ENCODE measurements around the gene RYR2.

RYR2 gene

GRCh38 chr1:237638555-237638954, 596.6 kb downstream of the RYR2 start:
- no peaks in the 10 kb centered on the region for H3K4me1 ChIP-seq (ENCODE audit: insufficient read depth, low read length, severe bottlenecking)
- H3K27ac ChIP-seq (ENCODE audit: low read depth, low read length, poor library complexity, severe bottlenecking) = no peak overlapping the region
- no peaks in the 10 kb centered on the region for H4K20me1 ChIP-seq (ENCODE audit: insufficient read depth, low read length)
- H3K79me2 ChIP-seq (ENCODE audit: insufficient read depth, low read length) = no peaks in the 10 kb centered on the region
- H3K4me3 ChIP-seq (ENCODE audit: low read depth, low read length, poor library complexity, severe bottlenecking) = no peak overlapping the region
- no peaks in the 10 kb centered on the region for H3K36me3 ChIP-seq (ENCODE audit: insufficient read depth, low read length)
- H3K9me2 ChIP-seq (ENCODE audit: low read depth, low read length) = no peaks in the 10 kb centered on the region
- TF ChIP-seq EZH2 (IDR thresholded peaks at IDR 0.05; ENCODE audit: borderline replicate concordance, low read length) (no peak), CTCF (IDR thresholded peaks at IDR 0.05; ENCODE audit: low read length) (no peak)
- H3K27me3 ChIP-seq (ENCODE audit: insufficient read depth, low read length) = no peaks in the 10 kb centered on the region
- no peak overlapping the region for H3K9ac ChIP-seq (ENCODE audit: low read length)
- H3K9me3 ChIP-seq (ENCODE audit: low read length) = no peaks in the 10 kb centered on the region
- H2AFZ ChIP-seq (ENCODE audit: low read length) = no peak overlapping the region
- H3K4me2 ChIP-seq (ENCODE audit: low read length) = no peak overlapping the region
- no peaks in the 10 kb centered on the region for H3F3A ChIP-seq (ENCODE audit: insufficient read depth, low read length)

GRCh38 chr1:237640011-237640671, 598.2 kb downstream of the RYR2 start:
- no peaks in the 10 kb centered on the region for H3K9me2 ChIP-seq (ENCODE audit: low read depth, low read length)
- no peaks in the 10 kb centered on the region for H4K20me1 ChIP-seq (ENCODE audit: insufficient read depth, low read length)
- no peaks in the 10 kb centered on the region for H3F3A ChIP-seq (ENCODE audit: insufficient read depth, low read length)
- H3K27me3 ChIP-seq (ENCODE audit: insufficient read depth, low read length) = no peaks in the 10 kb centered on the region
- no peaks in the 10 kb centered on the region for H3K9me3 ChIP-seq (ENCODE audit: low read length)
- H3K4me2 ChIP-seq (ENCODE audit: low read length) = no peak overlapping the region
- H3K79me2 ChIP-seq (ENCODE audit: insufficient read depth, low read length) = no peaks in the 10 kb centered on the region
- H3K9ac ChIP-seq (ENCODE audit: low read length) = no peak overlapping the region
- H3K27ac ChIP-seq (ENCODE audit: low read depth, low read length, poor library complexity, severe bottlenecking) = no peak overlapping the region
- H3K36me3 ChIP-seq (ENCODE audit: insufficient read depth, low read length) = no peaks in the 10 kb centered on the region
- no peak overlapping the region for H3K4me3 ChIP-seq (ENCODE audit: low read depth, low read length, poor library complexity, severe bottlenecking)
- no peaks in the 10 kb centered on the region for H3K4me1 ChIP-seq (ENCODE audit: insufficient read depth, low read length, severe bottlenecking)
- H2AFZ ChIP-seq (ENCODE audit: low read length) = no peak overlapping the region
- TF ChIP-seq CTCF (IDR thresholded peaks at IDR 0.05; ENCODE audit: low read length) (no peak), EZH2 (IDR thresholded peaks at IDR 0.05; ENCODE audit: borderline replicate concordance, low read length) (no peak)

- Histone ChIP-seq H2AFZ (ENCODE audit: low read length) (no peak overlapping the region), H3K4me1 (ENCODE audit: insufficient read depth, low read length, severe bottlenecking) (no peaks in the 10 kb centered on the region), H3K4me2 (ENCODE audit: low read length) (no peak overlapping the region), H3F3A (ENCODE audit: insufficient read depth, low read length) (no peaks in the 10 kb centered on the region), H3K9ac (ENCODE audit: low read length) (no peak overlapping the region), H3K79me2 (ENCODE audit: insufficient read depth, low read length) (no peaks in the 10 kb centered on the region), H3K4me3 (ENCODE audit: low read depth, low read length, poor library complexity, severe bottlenecking) (no peak overlapping the region), H3K9me3 (ENCODE audit: low read length) (no peaks in the 10 kb centered on the region), H3K27me3 (ENCODE audit: insufficient read depth, low read length) (no peaks in the 10 kb centered on the region), H3K9me2 (ENCODE audit: low read depth, low read length) (no peaks in the 10 kb centered on the region), H4K20me1 (ENCODE audit: insufficient read depth, low read length) (no peaks in the 10 kb centered on the region), H3K36me3 (ENCODE audit: insufficient read depth, low read length) (no peaks in the 10 kb centered on the region), H3K27ac (ENCODE audit: low read depth, low read length, poor library complexity, severe bottlenecking) (no peak overlapping the region)
- TF ChIP-seq CTCF (IDR thresholded peaks at IDR 0.05; ENCODE audit: low read length) (no peak), EZH2 (IDR thresholded peaks at IDR 0.05; ENCODE audit: borderline replicate concordance, low read length) (no peak)
Observed at GRCh38 chr1:237640966-237641365, 599.0 kb downstream of the RYR2 start.
